Loucy (cell line): Measurements from ENCODE around the gene RXRG.

Experiments used
- H2AFZ ChIP-seq: fragments of 200-600 bp; sonication (generic); 2 replicates; pipeline ENCODE4 v1.6.0; 2016; ENCODE audit warnings: antibody characterized with exemption, mild to moderate bottlenecking, low read length, moderate library complexity
- H3F3A ChIP-seq: fragments of 200-600 bp; 2 replicates; pipeline ENCODE4 v1.6.0; 2016; ENCODE audit warnings: antibody characterized with exemption, low read depth, mild to moderate bottlenecking
- H3K27me3 ChIP-seq: fragments of 200-600 bp; sonication (generic); 2 replicates; pipeline ENCODE4 v1.6.1; 2014; ENCODE audit warnings: low read length, mild to moderate bottlenecking; ENCODE audit not compliant: insufficient read depth, poor library complexity, severe bottlenecking
- H3K36me3 ChIP-seq: fragments of 200-600 bp; sonication (generic); 2 replicates; pipeline ENCODE4 v1.6.1; 2016; ENCODE audit warnings: low read length; ENCODE audit not compliant: insufficient read depth
- H3K4me1 ChIP-seq: fragments of 200-600 bp; sonication (generic); 2 replicates; pipeline ENCODE4 v1.5.1; 2014; ENCODE audit warnings: low read length, mild to moderate bottlenecking; ENCODE audit not compliant: insufficient read depth, poor library complexity, severe bottlenecking
- H3K4me2 ChIP-seq: fragments of 200-600 bp; sonication (generic); 2 replicates; pipeline ENCODE4 v1.6.0; 2014; ENCODE audit warnings: antibody characterized with exemption, low read length, low read depth, mild to moderate bottlenecking; ENCODE audit not compliant: poor library complexity, severe bottlenecking
- H3K4me3 ChIP-seq: fragments of 200-600 bp; sonication (generic); 2 replicates; pipeline ENCODE4 v1.5.1; 2014; ENCODE audit warnings: low read length, mild to moderate bottlenecking, mixed read lengths; ENCODE audit not compliant: poor library complexity, severe bottlenecking
- H3K79me2 ChIP-seq: fragments of 200-600 bp; sonication (generic); 2 replicates; pipeline ENCODE4 v1.6.1; 2014; ENCODE audit warnings: low read length; ENCODE audit not compliant: insufficient read depth
- H3K9ac ChIP-seq: fragments of 200-600 bp; sonication (generic); 2 replicates; pipeline ENCODE4 v1.6.0; 2014; ENCODE audit warnings: mild to moderate bottlenecking, low read depth, low read length, moderate library complexity; ENCODE audit not compliant: poor library complexity, severe bottlenecking
- H3K9me2 ChIP-seq: fragments of 200-600 bp; sonication (generic); replicated peaks from 2 replicates; pipeline ENCODE4 v1.6.1; 2016; ENCODE audit warnings: low read depth, low read length, mixed read lengths
- H3K9me3 ChIP-seq: fragments of 200-600 bp; sonication (generic); 2 replicates; pipeline ENCODE4 v1.6.1; 2014; ENCODE audit warnings: mild to moderate bottlenecking, antibody characterized with exemption, low read length, low read depth; ENCODE audit not compliant: insufficient read depth
- H4K20me1 ChIP-seq: fragments of 200-600 bp; sonication (generic); 2 replicates; pipeline ENCODE4 v1.6.0; 2014; ENCODE audit warnings: antibody characterized with exemption, low read length, mild to moderate bottlenecking; ENCODE audit not compliant: insufficient read depth, poor library complexity, severe bottlenecking
- EZH2phosphoT487 ChIP-seq: fragments of 200-600 bp; IDR thresholded peaks from 2 replicates; pipeline ENCODE4 v1.6.1; 2018; ENCODE audit warnings: antibody characterized with exemption, mild to moderate bottlenecking, moderate library complexity, borderline replicate concordance
- TF ChIP-seq, protein P1 (sequence below): fragments of 200-600 bp; sonication (generic); conservative IDR thresholded peaks from 2 replicates; pipeline ENCODE4 v1.5.1; 2014; ENCODE audit warnings: mild to moderate bottlenecking, antibody characterized with exemption, low read length

Gene RXRG

DNA sequence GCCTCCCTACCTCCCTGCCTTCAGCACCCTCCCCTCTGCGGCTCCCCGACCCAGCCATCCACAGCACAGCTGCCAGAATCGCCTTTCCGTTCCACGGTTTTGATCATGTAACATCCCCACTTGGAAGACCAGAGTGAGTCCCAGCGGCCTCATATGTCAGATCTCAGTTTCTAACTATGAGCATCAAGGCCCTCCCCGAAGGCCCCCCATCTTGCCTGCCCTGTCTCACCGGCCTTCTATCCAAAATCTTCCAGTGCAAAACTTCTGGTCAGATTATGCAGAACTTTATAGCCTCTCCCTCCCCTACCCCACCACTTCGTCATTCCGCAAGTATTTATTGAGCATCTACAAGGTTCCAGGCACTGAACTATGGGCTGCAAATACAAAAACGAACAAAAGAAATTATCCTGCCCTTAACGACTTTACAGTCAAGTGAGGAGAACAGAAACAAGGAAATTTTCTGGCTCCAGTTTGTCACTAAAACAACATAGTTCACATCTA lies 68.1 kb downstream of the RXRG start:
- peaks cover 11% of the 10 kb centered on the region for H3K27me3 ChIP-seq
- no peak overlapping the region for H3K9ac ChIP-seq
- no peak overlapping the region for H3K4me2 ChIP-seq
- peaks cover 2% of the 10 kb centered on the region for H3K4me1 ChIP-seq
- no peak for TF ChIP-seq EZH2phosphoT487
- TF ChIP-seq, protein P1, sequence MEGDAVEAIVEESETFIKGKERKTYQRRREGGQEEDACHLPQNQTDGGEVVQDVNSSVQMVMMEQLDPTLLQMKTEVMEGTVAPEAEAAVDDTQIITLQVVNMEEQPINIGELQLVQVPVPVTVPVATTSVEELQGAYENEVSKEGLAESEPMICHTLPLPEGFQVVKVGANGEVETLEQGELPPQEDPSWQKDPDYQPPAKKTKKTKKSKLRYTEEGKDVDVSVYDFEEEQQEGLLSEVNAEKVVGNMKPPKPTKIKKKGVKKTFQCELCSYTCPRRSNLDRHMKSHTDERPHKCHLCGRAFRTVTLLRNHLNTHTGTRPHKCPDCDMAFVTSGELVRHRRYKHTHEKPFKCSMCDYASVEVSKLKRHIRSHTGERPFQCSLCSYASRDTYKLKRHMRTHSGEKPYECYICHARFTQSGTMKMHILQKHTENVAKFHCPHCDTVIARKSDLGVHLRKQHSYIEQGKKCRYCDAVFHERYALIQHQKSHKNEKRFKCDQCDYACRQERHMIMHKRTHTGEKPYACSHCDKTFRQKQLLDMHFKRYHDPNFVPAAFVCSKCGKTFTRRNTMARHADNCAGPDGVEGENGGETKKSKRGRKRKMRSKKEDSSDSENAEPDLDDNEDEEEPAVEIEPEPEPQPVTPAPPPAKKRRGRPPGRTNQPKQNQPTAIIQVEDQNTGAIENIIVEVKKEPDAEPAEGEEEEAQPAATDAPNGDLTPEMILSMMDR = no peak
- no peaks in the 10 kb centered on the region for H3F3A ChIP-seq
- H3K36me3 ChIP-seq = no peaks in the 10 kb centered on the region
- H2AFZ ChIP-seq = no peak overlapping the region
- no peak overlapping the region for H3K4me3 ChIP-seq
- no peaks in the 10 kb centered on the region for H4K20me1 ChIP-seq
- H3K9me3 ChIP-seq = no peaks in the 10 kb centered on the region
- no peaks in the 10 kb centered on the region for H3K9me2 ChIP-seq
- H3K79me2 ChIP-seq = no peaks in the 10 kb centered on the region

DNA sequence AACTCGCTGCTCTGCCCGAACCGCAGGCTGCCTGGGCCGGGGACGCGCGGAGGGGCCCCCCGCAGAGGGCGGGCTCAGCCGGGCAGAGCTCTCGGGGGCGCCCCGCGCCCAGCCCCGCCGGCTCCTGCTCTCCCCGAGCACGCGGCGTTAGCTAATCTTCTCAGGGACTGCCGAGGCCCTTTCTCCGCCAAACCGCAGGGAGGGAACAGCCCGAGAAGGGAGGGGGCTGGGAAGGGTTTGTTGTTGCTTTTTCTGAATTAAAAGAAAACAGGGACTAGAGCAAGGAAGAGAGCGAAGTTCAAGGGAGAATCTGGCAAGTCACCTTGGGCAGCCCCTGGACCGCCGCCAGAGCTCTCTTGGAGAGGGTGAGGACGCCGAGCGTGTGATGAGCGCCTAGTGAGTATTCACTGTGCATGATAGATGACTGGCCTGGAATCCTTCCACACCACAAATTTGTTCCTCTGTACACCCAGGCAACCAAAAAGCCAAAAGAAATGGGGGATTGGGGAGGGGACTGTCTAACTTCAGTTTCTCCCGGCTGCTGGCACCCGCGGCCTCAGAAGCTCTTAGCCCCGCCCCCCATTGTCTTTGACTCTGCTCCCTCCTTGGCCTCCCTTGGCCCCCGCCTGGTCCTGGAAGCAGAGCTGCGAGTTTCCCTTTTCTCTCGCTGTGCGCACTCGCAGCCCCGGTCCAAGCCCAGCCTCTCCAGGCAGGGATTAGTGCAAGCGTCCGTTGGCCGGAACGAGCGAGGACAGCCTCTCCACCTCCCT lies 68.7 kb downstream of the RXRG start:
- H3K9me3 ChIP-seq = no peaks in the 10 kb centered on the region
- no peak overlapping the region for H3K4me3 ChIP-seq
- H3K4me2 ChIP-seq = peak overlapping the region; percentile 48
- H3K9ac ChIP-seq = no peak overlapping the region
- H2AFZ ChIP-seq = no peak overlapping the region
- no peaks in the 10 kb centered on the region for H3K79me2 ChIP-seq
- no peaks in the 10 kb centered on the region for H3K36me3 ChIP-seq
- H3K27me3 ChIP-seq = peaks cover 11% of the 10 kb centered on the region
- peaks cover 7% of the 10 kb centered on the region for H3K4me1 ChIP-seq
- no peaks in the 10 kb centered on the region for H4K20me1 ChIP-seq
- TF ChIP-seq, protein P1 = no peak
- TF ChIP-seq EZH2phosphoT487 = no peak
- no peaks in the 10 kb centered on the region for H3F3A ChIP-seq
- no peaks in the 10 kb centered on the region for H3K9me2 ChIP-seq

DNA sequence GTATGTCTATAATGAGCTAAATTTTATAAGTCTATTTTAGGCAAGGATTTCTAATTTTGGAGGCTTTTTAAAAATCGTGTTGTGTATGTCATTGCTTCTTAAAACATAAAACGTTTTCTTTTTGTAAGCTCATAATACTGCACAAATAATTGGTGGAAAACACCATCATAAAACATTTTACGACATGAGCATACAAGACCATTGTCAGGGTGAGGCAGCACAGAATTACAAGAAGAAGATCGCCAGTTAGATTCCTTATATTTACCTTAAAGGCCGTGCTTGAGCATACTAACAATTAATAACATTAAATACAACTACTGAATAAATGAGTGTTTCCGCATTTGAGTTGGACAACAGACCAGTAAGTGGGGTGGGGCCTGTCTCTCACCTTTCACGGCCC lies 69.3 kb downstream of the RXRG start:
- no peaks in the 10 kb centered on the region for H3K9me3 ChIP-seq
- TF ChIP-seq, protein P1 = no peak
- TF ChIP-seq EZH2phosphoT487 = no peak
- H3K36me3 ChIP-seq = no peaks in the 10 kb centered on the region
- H3K4me3 ChIP-seq = no peak overlapping the region
- H3K9ac ChIP-seq = no peak overlapping the region
- peaks cover 11% of the 10 kb centered on the region for H3K27me3 ChIP-seq
- no peak overlapping the region for H2AFZ ChIP-seq
- no peaks in the 10 kb centered on the region for H3K9me2 ChIP-seq
- H3K79me2 ChIP-seq = no peaks in the 10 kb centered on the region
- H3F3A ChIP-seq = no peaks in the 10 kb centered on the region
- H4K20me1 ChIP-seq = no peaks in the 10 kb centered on the region
- peak overlapping the region; percentile 48 for H3K4me2 ChIP-seq
- H3K4me1 ChIP-seq = peaks cover 7% of the 10 kb centered on the region
